MM.1S (cell line): Measurements from ENCODE around the gene ANKLE2.

Experiments used
- DNase-seq: peaks from one replicate; pipeline ENCODE4 v3.0.0-alpha.2; 2015
- H2AFZ ChIP-seq: fragments of 300-600 bp; sonication (generic); 2 replicates; pipeline ENCODE4 v1.6.0; 2016; ENCODE audit warnings: antibody characterized with exemption, low read length
- H3F3A ChIP-seq: fragments of 300-600 bp; sonication (generic); 2 replicates; pipeline ENCODE4 v1.6.1; 2016; ENCODE audit warnings: mild to moderate bottlenecking, antibody characterized with exemption, low read length, moderate library complexity, mixed read lengths; ENCODE audit not compliant: insufficient read depth
- H3K27ac ChIP-seq: fragments of 300-600 bp; sonication (generic); 2 replicates; pipeline ENCODE4 v1.5.1; 2016; ENCODE audit warnings: mild to moderate bottlenecking, low read length
- H3K27me3 ChIP-seq: fragments of 300-600 bp; sonication (generic); replicated peaks from 2 replicates; pipeline ENCODE4 v1.6.0; 2016; ENCODE audit warnings: low read length; ENCODE audit not compliant: insufficient read depth
- H3K36me3 ChIP-seq: fragments of 300-600 bp; sonication (generic); replicated peaks from 2 replicates; pipeline ENCODE4 v1.6.1; 2016; ENCODE audit warnings: mild to moderate bottlenecking, low read length, mixed read lengths; ENCODE audit not compliant: insufficient read depth
- H3K4me1 ChIP-seq: fragments of 300-600 bp; sonication (generic); 2 replicates; pipeline ENCODE4 v1.6.1; 2016; ENCODE audit warnings: low read length, mixed read lengths
- H3K4me2 ChIP-seq: fragments of 300-600 bp; sonication (generic); 2 replicates; pipeline ENCODE4 v1.6.0; 2016; ENCODE audit warnings: low read depth, low read length
- H3K4me3 ChIP-seq: fragments of 300-600 bp; sonication (generic); 2 replicates; pipeline ENCODE4 v1.5.1; 2016; ENCODE audit warnings: low read length, mixed read lengths
- H3K79me2 ChIP-seq: fragments of 300-600 bp; sonication (generic); 2 replicates; pipeline ENCODE4 v1.6.1; 2016; ENCODE audit warnings: mixed run types, low read length, mixed read lengths
- H3K9ac ChIP-seq: fragments of 300-600 bp; sonication (generic); 2 replicates; pipeline ENCODE4 v1.6.1; 2016; ENCODE audit warnings: low read length, mixed read lengths
- H3K9me2 ChIP-seq: fragments of 300-600 bp; sonication (generic); replicated peaks from 2 replicates; pipeline ENCODE4 v1.6.1; 2016; ENCODE audit warnings: mild to moderate bottlenecking, low read length, mixed read lengths; ENCODE audit not compliant: insufficient read depth
- H3K9me3 ChIP-seq: fragments of 300-600 bp; sonication (generic); replicated peaks from 2 replicates; pipeline ENCODE4 v1.6.1; 2016; ENCODE audit warnings: mild to moderate bottlenecking, low read length, mixed read lengths; ENCODE audit not compliant: insufficient read depth
- H4K20me1 ChIP-seq: fragments of 300-600 bp; sonication (generic); 2 replicates; pipeline ENCODE4 v1.6.1; 2016; ENCODE audit warnings: mild to moderate bottlenecking, low read length, moderate library complexity, mixed read lengths; ENCODE audit not compliant: insufficient read depth
- CTCF ChIP-seq: fragments of 300-600 bp; sonication (generic); IDR thresholded peaks from 2 replicates; pipeline ENCODE4 v1.5.1; 2016; ENCODE audit warnings: antibody characterized with exemption, low read length, mixed read lengths
- EZH2 ChIP-seq: fragments of 300-600 bp; sonication (generic); optimal IDR thresholded peaks from 2 replicates; pipeline ENCODE3; 2017; ENCODE audit warnings: low read depth, mild to moderate bottlenecking, antibody characterized with exemption, low read length, mixed read lengths
- EZH2phosphoT487 ChIP-seq: fragments of 300-600 bp; sonication (generic); IDR thresholded peaks from 2 replicates; pipeline ENCODE4 v1.6.1; 2018; ENCODE audit warnings: antibody characterized with exemption, low read length

ANKLE2 gene

GRCh38 chr12:132690112-132690511 lies 71.5 kb downstream of the ANKLE2 start:
- Histone ChIP-seq H3K36me3 (no peaks in the 10 kb centered on the region), H3K27ac (no peak overlapping the region), H3K9me3 (no peaks in the 10 kb centered on the region), H3K4me2 (no peak overlapping the region), H2AFZ (no peak overlapping the region), H3K9ac (no peak overlapping the region), H3F3A (no peaks in the 10 kb centered on the region), H3K27me3 (no peaks in the 10 kb centered on the region), H3K4me1 (no peaks in the 10 kb centered on the region), H3K4me3 (no peak overlapping the region), H3K9me2 (no peaks in the 10 kb centered on the region), H3K79me2 (peaks cover 17% of the 10 kb centered on the region), H4K20me1 (no peaks in the 10 kb centered on the region)
- TF ChIP-seq CTCF (no peak), EZH2phosphoT487 (no peak), EZH2 (no peak)
- no peak for DNase-seq

GRCh38 chr12:132689227-132689626 lies 72.4 kb downstream of the ANKLE2 start:
- Histone ChIP-seq H3K9me2 (no peaks in the 10 kb centered on the region), H3K27ac (no peak overlapping the region), H3K9ac (no peak overlapping the region)

GRCh38 chr12:132687211-132688164 lies 74.1 kb downstream of the ANKLE2 start, which contains the start of the genes POLE and PXMP2:
Gene POLE (minus strand): TSS chr12:132687342. CDS start chr12:132687315, 27 bp downstream.
Gene PXMP2 (plus strand): TSS chr12:132687587. CDS start chr12:132687671, 84 bp downstream.
- Histone ChIP-seq H3K4me2 (peak within 1 kb of the TSS; percentile 32; the same call in 1 of the 2 replicates), H3K4me1 (no peaks in the 10 kb centered on the region), H2AFZ (no peak within 1 kb of the TSS), H3K9ac (peak within 1 kb of the TSS; percentile 48; the same call in 1 of the 2 replicates), H3F3A (no peaks in the 10 kb centered on the region), H3K27me3 (no peaks in the 10 kb centered on the region), H3K36me3 (no peaks in the 10 kb centered on the region), H3K4me3 (peak within 1 kb of the TSS; percentile 60; the same call in 1 of the 2 replicates), H3K27ac (peak within 1 kb of the TSS; percentile 45; the same call in 1 of the 2 replicates), H4K20me1 (no peaks in the 10 kb centered on the region), H3K9me3 (no peaks in the 10 kb centered on the region), H3K79me2 (peaks cover 32% of the 10 kb centered on the region), H3K9me2 (no peaks in the 10 kb centered on the region)
- peak; percentile 85 for DNase-seq
- TF ChIP-seq EZH2phosphoT487 = no peak
- TF ChIP-seq CTCF = no peak
- no peak for TF ChIP-seq EZH2

More at GRCh38 chr12:132689227-132689626, 72.4 kb downstream of the ANKLE2 start:
- peaks cover 19% of the 10 kb centered on the region for H3K79me2 ChIP-seq
- no peaks in the 10 kb centered on the region for H3F3A ChIP-seq
- no peak for DNase-seq
- no peaks in the 10 kb centered on the region for H4K20me1 ChIP-seq
- no peaks in the 10 kb centered on the region for H3K27me3 ChIP-seq
- no peak for TF ChIP-seq EZH2phosphoT487
- no peak for TF ChIP-seq EZH2
- no peak for TF ChIP-seq CTCF
- H3K4me3 ChIP-seq = no peak overlapping the region
- no peaks in the 10 kb centered on the region for H3K36me3 ChIP-seq
- H3K4me2 ChIP-seq = no peak overlapping the region
- no peaks in the 10 kb centered on the region for H3K4me1 ChIP-seq
- no peaks in the 10 kb centered on the region for H3K9me3 ChIP-seq
- no peak overlapping the region for H2AFZ ChIP-seq
